ENCODE data around the gene KLRC2.
"Not testable (repeated sequence)": the region's sequence is repeated elsewhere in the genome, so short reads cannot be mapped to it uniquely, and the experiment has no call there.

KLRC2 gene

GRCh38 chr12:10395390-10395998 is 40.3 kb downstream of the KLRC2 start:
- DNase-seq (ENCODE audit: low read depth in 1 of 2, low spot score in 1 of 2), result peak; percentile 78 to 81
- no peaks in the 10 kb centered on the region for H3K27me3 ChIP-seq (ENCODE audit: insufficient read depth, poor library complexity, severe bottlenecking)
- TF ChIP-seq, protein P1, sequence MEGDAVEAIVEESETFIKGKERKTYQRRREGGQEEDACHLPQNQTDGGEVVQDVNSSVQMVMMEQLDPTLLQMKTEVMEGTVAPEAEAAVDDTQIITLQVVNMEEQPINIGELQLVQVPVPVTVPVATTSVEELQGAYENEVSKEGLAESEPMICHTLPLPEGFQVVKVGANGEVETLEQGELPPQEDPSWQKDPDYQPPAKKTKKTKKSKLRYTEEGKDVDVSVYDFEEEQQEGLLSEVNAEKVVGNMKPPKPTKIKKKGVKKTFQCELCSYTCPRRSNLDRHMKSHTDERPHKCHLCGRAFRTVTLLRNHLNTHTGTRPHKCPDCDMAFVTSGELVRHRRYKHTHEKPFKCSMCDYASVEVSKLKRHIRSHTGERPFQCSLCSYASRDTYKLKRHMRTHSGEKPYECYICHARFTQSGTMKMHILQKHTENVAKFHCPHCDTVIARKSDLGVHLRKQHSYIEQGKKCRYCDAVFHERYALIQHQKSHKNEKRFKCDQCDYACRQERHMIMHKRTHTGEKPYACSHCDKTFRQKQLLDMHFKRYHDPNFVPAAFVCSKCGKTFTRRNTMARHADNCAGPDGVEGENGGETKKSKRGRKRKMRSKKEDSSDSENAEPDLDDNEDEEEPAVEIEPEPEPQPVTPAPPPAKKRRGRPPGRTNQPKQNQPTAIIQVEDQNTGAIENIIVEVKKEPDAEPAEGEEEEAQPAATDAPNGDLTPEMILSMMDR (IDR thresholded peaks at IDR 0.05; ENCODE audit: insufficient read depth, low read length), result no peak
- TF ChIP-seq SPI1 (IDR thresholded peaks at IDR 0.05; ENCODE audit: borderline replicate concordance, low read depth) (peak; percentile 81), POLR2AphosphoS5 (IDR thresholded peaks at IDR 0.05; ENCODE audit: low read depth) (peak; percentile 61; the same call in 1 of the 2 replicates), GABPA (IDR thresholded peaks at IDR 0.05; ENCODE audit: low read depth) (no peak)
- TF ChIP-seq, protein P2, sequence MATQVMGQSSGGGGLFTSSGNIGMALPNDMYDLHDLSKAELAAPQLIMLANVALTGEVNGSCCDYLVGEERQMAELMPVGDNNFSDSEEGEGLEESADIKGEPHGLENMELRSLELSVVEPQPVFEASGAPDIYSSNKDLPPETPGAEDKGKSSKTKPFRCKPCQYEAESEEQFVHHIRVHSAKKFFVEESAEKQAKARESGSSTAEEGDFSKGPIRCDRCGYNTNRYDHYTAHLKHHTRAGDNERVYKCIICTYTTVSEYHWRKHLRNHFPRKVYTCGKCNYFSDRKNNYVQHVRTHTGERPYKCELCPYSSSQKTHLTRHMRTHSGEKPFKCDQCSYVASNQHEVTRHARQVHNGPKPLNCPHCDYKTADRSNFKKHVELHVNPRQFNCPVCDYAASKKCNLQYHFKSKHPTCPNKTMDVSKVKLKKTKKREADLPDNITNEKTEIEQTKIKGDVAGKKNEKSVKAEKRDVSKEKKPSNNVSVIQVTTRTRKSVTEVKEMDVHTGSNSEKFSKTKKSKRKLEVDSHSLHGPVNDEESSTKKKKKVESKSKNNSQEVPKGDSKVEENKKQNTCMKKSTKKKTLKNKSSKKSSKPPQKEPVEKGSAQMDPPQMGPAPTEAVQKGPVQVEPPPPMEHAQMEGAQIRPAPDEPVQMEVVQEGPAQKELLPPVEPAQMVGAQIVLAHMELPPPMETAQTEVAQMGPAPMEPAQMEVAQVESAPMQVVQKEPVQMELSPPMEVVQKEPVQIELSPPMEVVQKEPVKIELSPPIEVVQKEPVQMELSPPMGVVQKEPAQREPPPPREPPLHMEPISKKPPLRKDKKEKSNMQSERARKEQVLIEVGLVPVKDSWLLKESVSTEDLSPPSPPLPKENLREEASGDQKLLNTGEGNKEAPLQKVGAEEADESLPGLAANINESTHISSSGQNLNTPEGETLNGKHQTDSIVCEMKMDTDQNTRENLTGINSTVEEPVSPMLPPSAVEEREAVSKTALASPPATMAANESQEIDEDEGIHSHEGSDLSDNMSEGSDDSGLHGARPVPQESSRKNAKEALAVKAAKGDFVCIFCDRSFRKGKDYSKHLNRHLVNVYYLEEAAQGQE (IDR thresholded peaks at IDR 0.05; ENCODE audit: insufficient replicate concordance, low read depth), result no peak
- no peak overlapping the region for H3K4me3 ChIP-seq (replicated peaks; ENCODE audit: insufficient read depth, low read length)
- peak overlapping the region; percentile 97 for H3K27ac ChIP-seq (replicated peaks)

DNA sequence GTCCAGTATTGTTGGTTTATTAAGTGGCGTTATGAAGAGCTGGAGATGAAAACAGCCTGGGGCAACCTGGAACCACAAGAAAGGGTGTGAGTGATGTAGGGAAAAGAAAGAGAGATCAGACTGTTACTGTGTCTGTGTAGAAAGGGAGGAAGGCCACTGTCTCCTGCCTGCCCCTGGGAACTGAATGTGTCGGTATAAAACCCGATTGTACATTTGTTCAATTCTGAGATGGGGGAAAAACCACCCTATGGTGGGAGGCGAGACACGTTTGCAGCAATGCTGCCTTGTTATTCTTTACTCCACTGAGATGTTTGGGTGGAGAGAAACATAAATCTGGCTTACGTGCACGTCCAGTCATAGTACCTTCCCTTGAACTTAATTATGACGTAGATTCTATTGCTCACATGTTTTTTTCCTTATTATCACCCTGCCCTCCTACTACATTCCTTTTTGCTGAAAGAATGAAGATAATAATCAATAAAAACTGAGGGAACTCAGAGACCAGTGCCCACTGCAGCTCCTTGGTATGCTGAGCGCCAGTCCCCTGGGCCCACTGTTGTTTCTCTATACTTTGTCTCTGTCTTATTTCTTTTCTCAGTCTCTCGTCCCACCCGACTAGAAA is 41.2 kb downstream of the KLRC2 start:
- not testable (repeated sequence) for H3K27me3 ChIP-seq (ENCODE audit: insufficient read depth, poor library complexity, severe bottlenecking); H3K4me3 ChIP-seq (replicated peaks; ENCODE audit: insufficient read depth, low read length); DNase-seq (ENCODE audit: low read depth in 1 of 2, low spot score in 1 of 2)
- peak overlapping the region; percentile 97 for H3K27ac ChIP-seq (replicated peaks)

- Histone ChIP-seq H3K27me3 (ENCODE audit: insufficient read depth, poor library complexity, severe bottlenecking) (no peaks in the 10 kb centered on the region), H3K4me3 (replicated peaks; ENCODE audit: insufficient read depth, low read length) (no peak overlapping the region), H3K27ac (replicated peaks) (peak overlapping the region; percentile 48)
- no peak for DNase-seq (ENCODE audit: low read depth in 1 of 2, low spot score in 1 of 2)
- TF ChIP-seq SPI1 (IDR thresholded peaks at IDR 0.05; ENCODE audit: borderline replicate concordance, low read depth), result no peak
- TF ChIP-seq, protein P2 (IDR thresholded peaks at IDR 0.05; ENCODE audit: insufficient replicate concordance, low read depth), result no peak
- TF ChIP-seq, protein P1 (IDR thresholded peaks at IDR 0.05; ENCODE audit: insufficient read depth, low read length), result no peak
- TF ChIP-seq POLR2AphosphoS5 (IDR thresholded peaks at IDR 0.05; ENCODE audit: low read depth), result no peak
- TF ChIP-seq GABPA (IDR thresholded peaks at IDR 0.05; ENCODE audit: low read depth), result no peak
Observed at GRCh38 chr12:10393291-10393690, 42.5 kb downstream of the KLRC2 start.

- H3K27me3 ChIP-seq (ENCODE audit: insufficient read depth, poor library complexity, severe bottlenecking), result no peaks in the 10 kb centered on the region
- DNase-seq (ENCODE audit: low read depth in 1 of 2, low spot score in 1 of 2), result peak; percentile 87 to 88
- H3K27ac ChIP-seq (replicated peaks), result peak overlapping the region; percentile 48
- TF ChIP-seq GABPA (IDR thresholded peaks at IDR 0.05; ENCODE audit: low read depth), result no peak
- peak; percentile 88 for TF ChIP-seq POLR2AphosphoS5 (IDR thresholded peaks at IDR 0.05; ENCODE audit: low read depth)
- no peak overlapping the region for H3K4me3 ChIP-seq (replicated peaks; ENCODE audit: insufficient read depth, low read length)
Observed at GRCh38 chr12:10392394-10392930, 43.3 kb downstream of the KLRC2 start.

GRCh38 chr12:10390991-10391390 is 44.8 kb downstream of the KLRC2 start:
- DNase-seq (ENCODE audit: low read depth in 1 of 2, low spot score in 1 of 2); H3K27ac ChIP-seq (replicated peaks); H3K27me3 ChIP-seq (ENCODE audit: insufficient read depth, poor library complexity, severe bottlenecking); H3K4me3 ChIP-seq (replicated peaks; ENCODE audit: insufficient read depth, low read length): not testable (repeated sequence)

Data from HL-60 (cell line).